Tibial nerve (tissue), 3 donors: ENCODE results near the gene MICAL2.

Experiments used
- POLR2A ChIP-seq, 2 donors: fragments of 450-650 bp; IDR thresholded peaks; one replicate each; pipeline ENCODE4 v1.6.1; 2017; ENCODE audit warnings: antibody characterized with exemption in 2 of 2, mild to moderate bottlenecking in 2 of 2, moderate library complexity in 2 of 2
- TF ChIP-seq, protein P1 (sequence below), 5 experiments: fragments of 200-600 bp in 3 of 5; fragments of 450-650 bp in 2 of 5; sonication (generic) in 3 of 5; IDR thresholded peaks; one replicate each; pipeline ENCODE4 v1.5.1; 2016 to 2019; ENCODE audit warnings: antibody characterized with exemption in 5 of 5, mild to moderate bottlenecking in 3 of 5, moderate library complexity in 2 of 5

DNA sequence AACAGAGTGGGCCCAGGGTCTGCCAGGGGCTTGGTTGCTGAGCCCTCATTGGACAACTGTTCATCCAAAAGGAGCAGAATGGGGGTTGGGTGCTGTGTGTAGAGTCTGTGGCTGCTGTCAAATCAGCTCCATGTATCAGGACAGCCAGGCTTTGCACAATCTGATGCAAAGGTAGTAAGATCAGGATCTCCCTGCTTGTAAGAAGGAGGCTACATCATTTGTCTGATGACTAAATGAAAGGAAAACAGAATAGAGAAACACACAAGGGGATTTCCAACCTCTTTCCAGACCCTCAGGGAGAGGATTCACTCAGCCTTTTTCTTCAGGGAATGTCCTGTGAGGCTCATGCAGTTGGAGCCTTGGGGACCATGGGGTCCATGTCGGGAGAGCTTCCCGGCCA lies 7.2 kb downstream of the MICAL2 start:
- TF ChIP-seq, protein P1, sequence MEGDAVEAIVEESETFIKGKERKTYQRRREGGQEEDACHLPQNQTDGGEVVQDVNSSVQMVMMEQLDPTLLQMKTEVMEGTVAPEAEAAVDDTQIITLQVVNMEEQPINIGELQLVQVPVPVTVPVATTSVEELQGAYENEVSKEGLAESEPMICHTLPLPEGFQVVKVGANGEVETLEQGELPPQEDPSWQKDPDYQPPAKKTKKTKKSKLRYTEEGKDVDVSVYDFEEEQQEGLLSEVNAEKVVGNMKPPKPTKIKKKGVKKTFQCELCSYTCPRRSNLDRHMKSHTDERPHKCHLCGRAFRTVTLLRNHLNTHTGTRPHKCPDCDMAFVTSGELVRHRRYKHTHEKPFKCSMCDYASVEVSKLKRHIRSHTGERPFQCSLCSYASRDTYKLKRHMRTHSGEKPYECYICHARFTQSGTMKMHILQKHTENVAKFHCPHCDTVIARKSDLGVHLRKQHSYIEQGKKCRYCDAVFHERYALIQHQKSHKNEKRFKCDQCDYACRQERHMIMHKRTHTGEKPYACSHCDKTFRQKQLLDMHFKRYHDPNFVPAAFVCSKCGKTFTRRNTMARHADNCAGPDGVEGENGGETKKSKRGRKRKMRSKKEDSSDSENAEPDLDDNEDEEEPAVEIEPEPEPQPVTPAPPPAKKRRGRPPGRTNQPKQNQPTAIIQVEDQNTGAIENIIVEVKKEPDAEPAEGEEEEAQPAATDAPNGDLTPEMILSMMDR (IDR thresholded peaks at IDR 0.05): no peak
- TF ChIP-seq POLR2A (IDR thresholded peaks at IDR 0.05): no peak
